22Rv1 (cell line): Measurements from ENCODE around the gene CH25H.

ENCODE experiments used
- CTCF ChIP-seq: fragments of 450-650 bp; IDR thresholded peaks from 2 replicates; pipeline ENCODE4 v1.5.1; 2017; ENCODE audit warnings: mild to moderate bottlenecking
- ZFX ChIP-seq: fragments of 450-650 bp; IDR thresholded peaks from 2 replicates; pipeline ENCODE4 v1.6.1; 2017; ENCODE audit warnings: antibody characterized with exemption, borderline replicate concordance

DNA sequence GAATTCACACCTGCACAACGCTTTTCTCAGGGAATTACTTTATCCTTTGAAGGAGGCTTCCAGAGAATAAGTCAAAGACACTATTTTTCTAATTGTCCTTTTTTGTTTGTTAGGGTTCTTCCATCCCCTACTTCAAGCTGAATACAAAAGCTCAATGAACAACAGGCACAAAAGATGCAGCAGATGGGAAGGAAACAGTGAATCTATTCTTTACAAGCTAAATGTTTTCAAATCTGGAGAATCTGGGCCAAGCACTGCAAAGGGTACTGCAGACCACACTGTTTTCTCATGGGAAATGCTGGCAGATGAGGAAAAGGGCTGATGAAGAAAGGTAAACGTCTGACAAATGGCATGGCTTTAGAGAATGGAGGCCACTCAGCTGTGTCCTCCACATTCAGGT lies 25.9 kb upstream of the CH25H start:
- no peak for TF ChIP-seq CTCF
- no peak for TF ChIP-seq ZFX
